H9 (cell line): ENCODE data around the gene THRB. TPM values are rescaled to one million over a fixed set of nuclear protein-coding genes. Genes with fewer than 3 reads are reported as not detected.

ENCODE experiments used
- DNase-seq: peaks from one replicate; pipeline ENCODE4 v3.0.0-alpha.2; 2017
- H2AFZ ChIP-seq: one replicate; pipeline ENCODE4 v1.6.1; 2013; ENCODE audit warnings: mild to moderate bottlenecking, low read length, control low read depth, moderate library complexity
- H2AK5ac ChIP-seq: 2 replicates; pipeline ENCODE4 v1.6.1; 2013; ENCODE audit warnings: low read length, control low read depth, mixed read lengths; ENCODE audit not compliant: insufficient read length
- H2BK120ac ChIP-seq: one replicate; pipeline ENCODE4 v1.6.1; 2013; ENCODE audit warnings: low read depth, mild to moderate bottlenecking, low read length, control low read depth, inconsistent platforms; ENCODE audit not compliant: poor library complexity, severe bottlenecking
- H2BK12ac ChIP-seq: 2 replicates; pipeline ENCODE4 v1.6.1; 2013; ENCODE audit warnings: low read length, control low read depth, mixed read lengths, low read depth; ENCODE audit not compliant: insufficient read length
- H2BK15ac ChIP-seq: 2 replicates; pipeline ENCODE4 v1.6.1; 2013; ENCODE audit warnings: low read depth, low read length, control low read depth
- H2BK20ac ChIP-seq: one replicate; pipeline ENCODE4 v1.6.1; 2013; ENCODE audit warnings: low read depth, mild to moderate bottlenecking, low read length, control low read depth, inconsistent platforms; ENCODE audit not compliant: poor library complexity, severe bottlenecking
- H2BK5ac ChIP-seq: 2 replicates; pipeline ENCODE4 v1.6.1; 2013; ENCODE audit warnings: low read length, control low read depth, mixed read lengths; ENCODE audit not compliant: insufficient read length
- H3K14ac ChIP-seq: 2 replicates; pipeline ENCODE4 v1.6.1; 2013; ENCODE audit warnings: low read length, control low read depth; ENCODE audit not compliant: insufficient read depth
- H3K18ac ChIP-seq: 2 replicates; pipeline ENCODE4 v1.6.1; 2013; ENCODE audit warnings: low read depth, mild to moderate bottlenecking, mixed read lengths, low read length, control low read depth; ENCODE audit not compliant: insufficient read length
- H3K23ac ChIP-seq: 2 replicates; pipeline ENCODE4 v1.6.1; 2013; ENCODE audit warnings: low read length, control low read depth, mixed read lengths, low read depth; ENCODE audit not compliant: insufficient read length
- H3K23me2 ChIP-seq: 2 replicates; pipeline ENCODE4 v1.6.1; 2013; ENCODE audit warnings: low read depth, mild to moderate bottlenecking, mixed read lengths, low read length, control low read depth; ENCODE audit not compliant: insufficient read length, poor library complexity, severe bottlenecking
- H3K27ac ChIP-seq: 2 replicates; pipeline ENCODE4 v1.5.1; 2013; ENCODE audit warnings: low read length, control low read depth, mixed read lengths, low read depth; ENCODE audit not compliant: insufficient read length
- H3K27me3 ChIP-seq: 2 replicates; pipeline ENCODE4 v1.6.1; 2013; ENCODE audit warnings: low read length, control low read depth, inconsistent platforms; ENCODE audit not compliant: insufficient read depth
- H3K4ac ChIP-seq: 2 replicates; pipeline ENCODE4 v1.6.1; 2013; ENCODE audit warnings: low read depth, mild to moderate bottlenecking, control low read depth, inconsistent platforms, low read length, moderate library complexity
- H3K4me1 ChIP-seq: 2 replicates; pipeline ENCODE4 v1.6.1; 2013; ENCODE audit warnings: low read length, control low read depth, inconsistent platforms; ENCODE audit not compliant: insufficient read depth
- H3K4me2 ChIP-seq: 2 replicates; pipeline ENCODE4 v1.6.1; 2013; ENCODE audit warnings: low read length, control low read depth, mixed read lengths; ENCODE audit not compliant: insufficient read length, insufficient read depth
- H3K56ac ChIP-seq: 2 replicates; pipeline ENCODE4 v1.6.1; 2013; ENCODE audit warnings: low read depth, mild to moderate bottlenecking, mixed read lengths, low read length, control low read depth; ENCODE audit not compliant: insufficient read length
- H3K79me1 ChIP-seq: 2 replicates; pipeline ENCODE4 v1.6.1; 2013; ENCODE audit warnings: low read depth, mild to moderate bottlenecking, moderate library complexity, low read length, control low read depth, inconsistent platforms; ENCODE audit not compliant: insufficient read depth, poor library complexity, severe bottlenecking
- H3K79me2 ChIP-seq: 2 replicates; pipeline ENCODE4 v1.6.1; 2013; ENCODE audit warnings: low read length, control low read depth, inconsistent platforms; ENCODE audit not compliant: insufficient read depth
- H3K9ac ChIP-seq: 2 replicates; pipeline ENCODE4 v1.6.1; 2013; ENCODE audit warnings: low read length, control low read depth, mixed read lengths; ENCODE audit not compliant: insufficient read length; ENCODE audit errors: extremely low read depth
- H3K9me3 ChIP-seq: one replicate; pipeline ENCODE4 v1.6.1; 2013; ENCODE audit warnings: low read depth, low read length, inconsistent platforms; ENCODE audit not compliant: control insufficient read depth
- H3T11ph ChIP-seq: one replicate; pipeline ENCODE4 v1.6.1; 2013; ENCODE audit warnings: mild to moderate bottlenecking, low read length, control low read depth, inconsistent platforms
- H4K20me1 ChIP-seq: one replicate; pipeline ENCODE4 v1.6.1; 2013; ENCODE audit not compliant: control insufficient read depth, insufficient read length, insufficient read depth
- H4K5ac ChIP-seq: 2 replicates; pipeline ENCODE4 v1.6.1; 2013; ENCODE audit warnings: low read depth, mild to moderate bottlenecking, mixed read lengths, low read length, control low read depth; ENCODE audit not compliant: insufficient read length
- H4K8ac ChIP-seq: replicated peaks from 2 replicates; pipeline ENCODE4 v1.6.1; 2013; ENCODE audit warnings: low read length, control low read depth, mixed read lengths, low read depth; ENCODE audit not compliant: insufficient read length
- H4K91ac ChIP-seq: 2 replicates; pipeline ENCODE4 v1.6.1; 2013; ENCODE audit warnings: low read depth, mild to moderate bottlenecking, moderate library complexity, mixed read lengths, low read length, control low read depth; ENCODE audit not compliant: insufficient read length
- H3K27ac Mint-ChIP-seq, 3 experiments: 2 replicates in 2 of 3; 3 replicates in 1 of 3; pipeline ENCODE4 v1.8.0; 2020 to 2021; ENCODE audit warnings: mixed read lengths in 3 of 3, mild to moderate bottlenecking in 1 of 3, moderate library complexity in 1 of 3
- H3K27me3 Mint-ChIP-seq: 2 replicates; pipeline ENCODE4 v1.8.0; 2021; ENCODE audit warnings: low read depth, mild to moderate bottlenecking, moderate library complexity, mixed read lengths
- H3K36me3 Mint-ChIP-seq, 3 experiments: 2 replicates in 2 of 3; 3 replicates in 1 of 3; pipeline ENCODE4 v1.8.0; 2020 to 2021; ENCODE audit warnings: low read depth in 3 of 3, mixed read lengths in 3 of 3; ENCODE audit not compliant: insufficient read depth in 1 of 3
- H3K4me1 Mint-ChIP-seq, 2 experiments: 2 replicates each; pipeline ENCODE4 v1.8.0; 2020; ENCODE audit warnings: mixed read lengths in 2 of 2
- H3K4me3 Mint-ChIP-seq, 2 experiments: 2 replicates in 1 of 2; 3 replicates in 1 of 2; pipeline ENCODE4 v1.8.0; 2020 to 2021; ENCODE audit warnings: mild to moderate bottlenecking in 2 of 2, mixed read lengths in 2 of 2, moderate library complexity in 1 of 2
- H3K9me3 Mint-ChIP-seq, 2 experiments: 2 replicates in 1 of 2; 3 replicates in 1 of 2; pipeline ENCODE4 v1.8.0; 2020; ENCODE audit warnings: mild to moderate bottlenecking in 2 of 2, mixed read lengths in 2 of 2, moderate library complexity in 1 of 2
- CTCF ChIP-seq: fragments of 200-600 bp; sonication (generic); conservative IDR thresholded peaks from 3 replicates; pipeline ENCODE4 v1.8.0; 2021; ENCODE audit warnings: antibody characterized with exemption, mild to moderate bottlenecking
- WGBS: extraction: QIAGEN DNeasy Blood & Tissue Kit; methylation state at CpG from one replicate; pipeline ENCODE4 v1.1.7; 2013; ENCODE audit warnings: missing lambda C conversion rate, low lambda C conversion rate, mixed read lengths; ENCODE audit not compliant: insufficient read length; ENCODE audit errors: extremely low coverage; 5-methylcytosine and 5-hydroxymethylcytosine counted together
- total RNA-seq: library from RNA; stranded (reverse); gene quantifications from 2 replicates; pipeline ENCODE4 v1.2.1, GENCODE V29; 2021

Gene THRB
- total RNA-seq, 1 experiment from 2014 or later = 8.6 TPM

GRCh38 chr3:24336101-24336500, 158.5 kb downstream of the THRB start:
- Histone ChIP-seq H3T11ph (no peak overlapping the region), H3K18ac (no peak overlapping the region), H2BK120ac (no peak overlapping the region), H4K91ac (no peak overlapping the region), H2BK20ac (no peak overlapping the region), H2BK5ac (no peak overlapping the region), H3K9ac (no peak overlapping the region), H2AFZ (no peak overlapping the region), H3K79me2 (no peaks in the 10 kb centered on the region), H3K27me3 (no peaks in the 10 kb centered on the region), H3K27ac (no peak overlapping the region), H4K20me1 (no peaks in the 10 kb centered on the region), H3K9me3 (no peaks in the 10 kb centered on the region), H3K23ac (no peak overlapping the region), H2AK5ac (no peak overlapping the region), H3K4me2 (no peak overlapping the region), H4K5ac (no peak overlapping the region), H4K8ac (no peak overlapping the region), H3K79me1 (no peaks in the 10 kb centered on the region), H3K56ac (no peak overlapping the region), H3K23me2 (no peaks in the 10 kb centered on the region), H2BK15ac (no peak overlapping the region), H3K4me1 (no peaks in the 10 kb centered on the region), H3K14ac (no peak overlapping the region), H3K4ac (no peak overlapping the region), H2BK12ac (no peak overlapping the region)
- DNase-seq = no peak
- no CpG with 5 or more reads among the region's 3 CpGs for WGBS
- no peaks in the 10 kb centered on the region for H3K27me3 Mint-ChIP-seq
- H3K36me3 Mint-ChIP-seq = no peaks in the 10 kb centered on the region
- H3K4me3 Mint-ChIP-seq = no peak overlapping the region
- peaks cover 0 to 4% of the 10 kb centered on the region in 2 experiments; a peak in 2 of 4 replicates for H3K4me1 Mint-ChIP-seq
- no peak overlapping the region for H3K27ac Mint-ChIP-seq
- TF ChIP-seq CTCF = no peak
- H3K9me3 Mint-ChIP-seq = no peaks in the 10 kb centered on the region
